Measurements from ENCODE around the gene JUP. TPM values are rescaled to one million over a fixed set of nuclear protein-coding genes. Genes with fewer than 3 reads are reported as not detected.

The JUP gene
- total and polyA plus RNA-seq, 2 of the 13 experiments (the other 11 are each of a cell fraction or from before 2014, with no cell fraction given): 12.1 to 20.6 TPM

- intact Hi-C loops (cut with micrococcal nuclease; ENCODE audit: unreplicated experiment): no loop called here
- Histone ChIP-seq H3K79me2 (ENCODE audit: insufficient read depth, low read length) (no peaks in the 10 kb centered on the region), H3K27me3 (ENCODE audit: control insufficient read depth in 1 of 2, insufficient read depth in 2 of 2, low read length in 2 of 2) (no peaks in the 10 kb centered on the region), H3K4me1 (ENCODE audit: insufficient read depth, low read length) (peaks cover 60% of the 10 kb centered on the region), H3K27ac (ENCODE audit: extremely low read length, insufficient read depth, low read length) (no peak overlapping the region), H3K4me2 (ENCODE audit: low read depth, low read length) (no peak overlapping the region), H3K9me3 (ENCODE audit: low read length) (no peaks in the 10 kb centered on the region), H3K36me3 (replicated peaks in 1 of 2; ENCODE audit: control insufficient read depth in 1 of 2, insufficient read depth in 2 of 2, low read length in 2 of 2) (peaks cover 2 to 10% of the 10 kb centered on the region in 2 experiments; a peak in 3 of 5 replicates), H3K9ac (ENCODE audit: insufficient read depth, low read depth, low read length) (no peak overlapping the region), H2AFZ (ENCODE audit: low read length) (no peak overlapping the region), H3K4me3 (replicated peaks in 1 of 3; ENCODE audit: insufficient read depth in 1 of 3, low read depth in 2 of 3, low read length in 3 of 3) (no peak overlapping the region), H4K20me1 (ENCODE audit: insufficient read depth, low read length) (no peaks in the 10 kb centered on the region)
- TF ChIP-seq ZNF576 (CRISPR knock-in tag; IDR thresholded peaks at IDR 0.05): no peak
- TF ChIP-seq ZNF766 (CRISPR knock-in tag; IDR thresholded peaks at IDR 0.05; ENCODE audit: borderline replicate concordance): no peak
- no peak for TF ChIP-seq MYNN (CRISPR knock-in tag; IDR thresholded peaks at IDR 0.05; ENCODE audit: low read depth)
- TF ChIP-seq ZFX (CRISPR knock-in tag; IDR thresholded peaks at IDR 0.05; ENCODE audit: low read depth): no peak
- no peak for TF ChIP-seq ZSCAN20 (CRISPR knock-in tag; IDR thresholded peaks at IDR 0.05; ENCODE audit: borderline replicate concordance)
- no peak for TF ChIP-seq ZBTB38 (CRISPR knock-in tag; IDR thresholded peaks at IDR 0.05)
- no peak for TF ChIP-seq PRPF4 (IDR thresholded peaks at IDR 0.05; ENCODE audit: low read depth, low read length, poor library complexity, severe bottlenecking)
- no peak for TF ChIP-seq AKNA (CRISPR knock-in tag; IDR thresholded peaks at IDR 0.05; ENCODE audit: borderline replicate concordance)
- no peak for TF ChIP-seq ZNF329 (CRISPR knock-in tag; IDR thresholded peaks at IDR 0.05; ENCODE audit: low read depth)
- no peak for TF ChIP-seq CREM (IDR thresholded peaks at IDR 0.05)
- TF ChIP-seq CREM (CRISPR knock-in tag; IDR thresholded peaks at IDR 0.05): no peak
- WGBS (ENCODE audit: low lambda C conversion rate): 97% methylated on average over 12 of the region's 12 CpGs
- DNase-seq (ENCODE audit: low spot score) (no peak), ATAC-seq (no peak), FAIRE-seq (no peak)
- no TSS peak for BruUV-seq (replicated peaks)
- POLR2A ChIA-PET: interaction anchor here (0.9 to 3.6 kb wide), 4 partner anchors 10 to 36 kb away, joined by 3 to 95 read pairs (median 28); partner anchors contain the start of genes FKBP10, JUP and P3H4
- CTCF ChIA-PET (ENCODE audit: low intra/inter-chr PET ratio, low total read pairs): no interaction called here
- in situ Hi-C loops (cut with HindIII; ENCODE audit: extremely low pct_ligation_motif_present, low pct_unique_long_range_greater_than_20kb): no loop called here
These were observed 10.9 kb downstream of the JUP start for GRCh38 chr17:41775394-41776226.
